Measurements from ENCODE around the gene GYG2.

The GYG2 gene

GRCh38 chrX:2855761-2856160 is 27.0 kb downstream of the GYG2 start:
- Histone ChIP-seq H2BK5ac (ENCODE audit: low read length) (no peak overlapping the region), H3K79me1 (ENCODE audit: low read depth, low read length) (no peaks in the 10 kb centered on the region), H3K4ac (ENCODE audit: low read length) (no peak overlapping the region), H2BK120ac (ENCODE audit: low read depth, low read length) (no peak overlapping the region), H3K9ac (ENCODE audit: low read depth, low read length, poor library complexity) (no peak overlapping the region), H3K18ac (ENCODE audit: low read length) (no peak overlapping the region), H3K4me1 (ENCODE audit: control insufficient read depth in 2 of 2, insufficient read depth in 1 of 2, low read depth in 1 of 2, low read length in 2 of 2) (no peaks in the 10 kb centered on the region), H2AK5ac (ENCODE audit: low read depth, low read length) (no peak overlapping the region), H3K4me3 (ENCODE audit: low read length in 2 of 2) (no peak overlapping the region), H3K23ac (ENCODE audit: low read depth, low read length, poor library complexity) (no peak overlapping the region), H3K14ac (ENCODE audit: low read length) (no peak overlapping the region), H2AFZ (ENCODE audit: low read length) (no peak overlapping the region), H2BK15ac (ENCODE audit: low read length) (no peak overlapping the region), H3K9me3 (replicated peaks in 1 of 2; ENCODE audit: control insufficient read depth in 2 of 2, insufficient read depth in 1 of 2, low read depth in 1 of 2, low read length in 2 of 2) (peaks cover 0 to 6% of the 10 kb centered on the region in 2 donors), H2BK12ac (ENCODE audit: low read length) (no peak overlapping the region), H3K36me3 (replicated peaks in 1 of 2; ENCODE audit: control insufficient read depth in 2 of 2, insufficient read depth in 2 of 2, low read length in 2 of 2) (peaks cover 10 to 85% of the 10 kb centered on the region in 2 donors), H3K27me3 (ENCODE audit: control insufficient read depth in 3 of 3, insufficient read depth in 3 of 3, low read depth in 1 of 3, low read length in 3 of 3) (no peaks in the 10 kb centered on the region), H4K91ac (ENCODE audit: low read depth, low read length, poor library complexity) (no peak overlapping the region), H3K27ac (replicated peaks; ENCODE audit: low read length) (no peak overlapping the region), H4K8ac (ENCODE audit: low read depth, low read length) (no peak overlapping the region), H3K4me2 (ENCODE audit: insufficient read depth, low read length, poor library complexity, severe bottlenecking) (no peak overlapping the region)
- DNase-seq (ENCODE audit: low spot score), result no peak
- WGBS, 2 donors (ENCODE audit: extremely low coverage in 2 of 2, insufficient read length in 2 of 2, insufficient replicate concordance in 1 of 2), result no CpG with 5 or more reads among the region's 2 CpGs

DNA sequence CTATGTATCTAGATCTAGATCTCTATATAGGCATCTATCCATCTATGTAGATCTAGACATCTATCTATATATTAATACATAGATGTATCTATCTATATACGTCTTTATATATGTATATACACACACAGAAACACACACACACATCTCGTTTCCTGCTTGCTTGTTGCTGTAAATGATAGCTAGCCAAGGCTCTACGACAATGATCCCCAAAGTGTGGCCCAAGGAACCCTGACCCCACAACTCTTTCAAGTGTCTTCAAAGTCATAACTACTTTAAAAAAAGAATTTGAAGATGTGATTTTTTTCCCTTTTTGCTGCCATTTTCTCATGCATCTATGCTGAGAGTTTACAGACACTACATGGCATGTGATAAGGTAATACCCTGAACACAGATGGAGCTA is 28.8 kb downstream of the GYG2 start:
- Histone ChIP-seq H4K91ac (ENCODE audit: low read depth, low read length, poor library complexity) (no peak overlapping the region), H2AK5ac (ENCODE audit: low read depth, low read length) (no peak overlapping the region), H3K79me1 (ENCODE audit: low read depth, low read length) (no peaks in the 10 kb centered on the region), H3K23ac (ENCODE audit: low read depth, low read length, poor library complexity) (no peak overlapping the region), H3K18ac (ENCODE audit: low read length) (no peak overlapping the region), H3K4ac (ENCODE audit: low read length) (no peak overlapping the region), H2BK120ac (ENCODE audit: low read depth, low read length) (no peak overlapping the region), H3K4me1 (ENCODE audit: control insufficient read depth in 2 of 2, insufficient read depth in 1 of 2, low read depth in 1 of 2, low read length in 2 of 2) (no peaks in the 10 kb centered on the region), H2BK15ac (ENCODE audit: low read length) (no peak overlapping the region), H3K36me3 (replicated peaks in 1 of 2; ENCODE audit: control insufficient read depth in 2 of 2, insufficient read depth in 2 of 2, low read length in 2 of 2) (peaks cover 10 to 93% of the 10 kb centered on the region in 2 donors), H3K27ac (replicated peaks; ENCODE audit: low read length) (no peak overlapping the region), H3K9ac (ENCODE audit: low read depth, low read length, poor library complexity) (no peak overlapping the region), H3K14ac (ENCODE audit: low read length) (no peak overlapping the region), H3K4me2 (ENCODE audit: insufficient read depth, low read length, poor library complexity, severe bottlenecking) (no peak overlapping the region), H3K27me3 (ENCODE audit: control insufficient read depth in 3 of 3, insufficient read depth in 3 of 3, low read depth in 1 of 3, low read length in 3 of 3) (no peaks in the 10 kb centered on the region), H3K4me3 (ENCODE audit: low read length in 2 of 2) (no peak overlapping the region), H2BK5ac (ENCODE audit: low read length) (no peak overlapping the region), H2AFZ (ENCODE audit: low read length) (no peak overlapping the region), H4K8ac (ENCODE audit: low read depth, low read length) (no peak overlapping the region), H3K9me3 (replicated peaks in 1 of 2; ENCODE audit: control insufficient read depth in 2 of 2, insufficient read depth in 1 of 2, low read depth in 1 of 2, low read length in 2 of 2) (peaks cover 0 to under 1% of the 10 kb centered on the region in 2 donors), H2BK12ac (ENCODE audit: low read length) (no peak overlapping the region)
- no CpG with 5 or more reads among the region's 3 CpGs for WGBS, 2 donors (ENCODE audit: extremely low coverage in 2 of 2, insufficient read length in 2 of 2, insufficient replicate concordance in 1 of 2)
- DNase-seq (ENCODE audit: low spot score), result no peak

- DNase-seq (ENCODE audit: low spot score), result no peak
- Histone ChIP-seq H3K9ac (ENCODE audit: low read depth, low read length, poor library complexity) (no peak overlapping the region), H3K4me3 (ENCODE audit: low read length in 2 of 2) (no peak overlapping the region), H3K4me2 (ENCODE audit: insufficient read depth, low read length, poor library complexity, severe bottlenecking) (no peak overlapping the region), H4K8ac (ENCODE audit: low read depth, low read length) (no peak overlapping the region), H3K4ac (ENCODE audit: low read length) (no peak overlapping the region), H2BK12ac (ENCODE audit: low read length) (no peak overlapping the region), H3K79me1 (ENCODE audit: low read depth, low read length) (no peaks in the 10 kb centered on the region), H2BK15ac (ENCODE audit: low read length) (no peak overlapping the region), H3K14ac (ENCODE audit: low read length) (no peak overlapping the region), H2BK120ac (ENCODE audit: low read depth, low read length) (no peak overlapping the region), H3K27ac (replicated peaks; ENCODE audit: low read length) (no peak overlapping the region), H3K36me3 (replicated peaks in 1 of 2; ENCODE audit: control insufficient read depth in 2 of 2, insufficient read depth in 2 of 2, low read length in 2 of 2) (peaks cover 4 to 94% of the 10 kb centered on the region in 2 donors), H3K27me3 (ENCODE audit: control insufficient read depth in 3 of 3, insufficient read depth in 3 of 3, low read depth in 1 of 3, low read length in 3 of 3) (no peaks in the 10 kb centered on the region), H4K91ac (ENCODE audit: low read depth, low read length, poor library complexity) (no peak overlapping the region), H2BK5ac (ENCODE audit: low read length) (no peak overlapping the region), H2AK5ac (ENCODE audit: low read depth, low read length) (no peak overlapping the region), H3K23ac (ENCODE audit: low read depth, low read length, poor library complexity) (no peak overlapping the region), H2AFZ (ENCODE audit: low read length) (no peak overlapping the region), H3K18ac (ENCODE audit: low read length) (no peak overlapping the region), H3K9me3 (replicated peaks in 1 of 2; ENCODE audit: control insufficient read depth in 2 of 2, insufficient read depth in 1 of 2, low read depth in 1 of 2, low read length in 2 of 2) (no peaks in the 10 kb centered on the region), H3K4me1 (ENCODE audit: control insufficient read depth in 2 of 2, insufficient read depth in 1 of 2, low read depth in 1 of 2, low read length in 2 of 2) (no peaks in the 10 kb centered on the region)
- WGBS, 2 donors (ENCODE audit: extremely low coverage in 2 of 2, insufficient read length in 2 of 2, insufficient replicate concordance in 1 of 2), result no CpG with 5 or more reads among the region's 1 CpG
These were observed 30.6 kb downstream of the GYG2 start for GRCh38 chrX:2859197-2859797.

GRCh38 chrX:2862404-2862803 is 33.7 kb downstream of the GYG2 start:
- no peak overlapping the region for H2BK12ac ChIP-seq (ENCODE audit: low read length)
- no peak overlapping the region for H3K4me2 ChIP-seq (ENCODE audit: insufficient read depth, low read length, poor library complexity, severe bottlenecking)
- H3K4ac ChIP-seq (ENCODE audit: low read length), result no peak overlapping the region
- H4K91ac ChIP-seq (ENCODE audit: low read depth, low read length, poor library complexity), result no peak overlapping the region
- H2BK120ac ChIP-seq (ENCODE audit: low read depth, low read length), result no peak overlapping the region
- no peaks in the 10 kb centered on the region for H3K79me1 ChIP-seq (ENCODE audit: low read depth, low read length)
- no peak overlapping the region for H2AK5ac ChIP-seq (ENCODE audit: low read depth, low read length)
- no peak overlapping the region for H4K8ac ChIP-seq (ENCODE audit: low read depth, low read length)
- no peaks in the 10 kb centered on the region for H3K27me3 ChIP-seq (ENCODE audit: control insufficient read depth in 3 of 3, insufficient read depth in 3 of 3, low read depth in 1 of 3, low read length in 3 of 3)
- H2AFZ ChIP-seq (ENCODE audit: low read length), result no peak overlapping the region
- no peak overlapping the region for H3K23ac ChIP-seq (ENCODE audit: low read depth, low read length, poor library complexity)
- no peak overlapping the region for H3K18ac ChIP-seq (ENCODE audit: low read length)
- H2BK5ac ChIP-seq (ENCODE audit: low read length), result no peak overlapping the region
- H3K36me3 ChIP-seq (replicated peaks in 1 of 2; ENCODE audit: control insufficient read depth in 2 of 2, insufficient read depth in 2 of 2, low read length in 2 of 2), result peaks cover 2 to 94% of the 10 kb centered on the region in 2 donors
- no peak overlapping the region for H3K9ac ChIP-seq (ENCODE audit: low read depth, low read length, poor library complexity)
- no peak overlapping the region for H3K4me3 ChIP-seq (ENCODE audit: low read length in 2 of 2)
- H3K14ac ChIP-seq (ENCODE audit: low read length), result no peak overlapping the region
- no peaks in the 10 kb centered on the region for H3K4me1 ChIP-seq (ENCODE audit: control insufficient read depth in 2 of 2, insufficient read depth in 1 of 2, low read depth in 1 of 2, low read length in 2 of 2)
- no peak overlapping the region for H2BK15ac ChIP-seq (ENCODE audit: low read length)
- H3K9me3 ChIP-seq (replicated peaks in 1 of 2; ENCODE audit: control insufficient read depth in 2 of 2, insufficient read depth in 1 of 2, low read depth in 1 of 2, low read length in 2 of 2), result peaks cover 0 to 9% of the 10 kb centered on the region in 2 donors
- WGBS, 2 donors (ENCODE audit: extremely low coverage in 2 of 2, insufficient read length in 2 of 2, insufficient replicate concordance in 1 of 2), result no CpG with 5 or more reads among the region's 9 CpGs
- H3K27ac ChIP-seq (replicated peaks; ENCODE audit: low read length), result no peak overlapping the region
- no peak for DNase-seq (ENCODE audit: low spot score)

All from neuronal stem cell (in vitro differentiated cells).